Measurements from ENCODE around the gene PTK6.

DNA sequence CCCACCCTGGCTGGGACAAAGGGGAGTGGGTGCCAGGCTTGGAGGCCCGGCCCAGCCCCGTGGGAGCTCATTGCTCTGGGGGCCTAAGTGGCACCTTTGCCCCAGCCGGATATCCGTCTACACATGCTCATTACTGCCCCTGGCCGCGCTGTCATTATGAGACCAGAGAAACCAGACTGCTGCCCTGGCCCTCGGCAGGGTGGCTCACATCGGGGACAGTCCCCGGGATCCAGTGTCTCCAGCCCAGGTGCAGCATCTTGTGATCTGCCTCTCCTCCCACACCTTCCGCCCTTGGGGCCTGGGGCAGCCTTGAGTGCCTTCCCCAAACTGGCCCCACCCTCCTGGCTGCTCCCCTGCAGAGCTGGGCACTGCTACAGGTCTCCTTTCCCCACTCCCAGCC, 5.5 kb upstream of the PTK6 start:
- TF ChIP-seq, protein P1, sequence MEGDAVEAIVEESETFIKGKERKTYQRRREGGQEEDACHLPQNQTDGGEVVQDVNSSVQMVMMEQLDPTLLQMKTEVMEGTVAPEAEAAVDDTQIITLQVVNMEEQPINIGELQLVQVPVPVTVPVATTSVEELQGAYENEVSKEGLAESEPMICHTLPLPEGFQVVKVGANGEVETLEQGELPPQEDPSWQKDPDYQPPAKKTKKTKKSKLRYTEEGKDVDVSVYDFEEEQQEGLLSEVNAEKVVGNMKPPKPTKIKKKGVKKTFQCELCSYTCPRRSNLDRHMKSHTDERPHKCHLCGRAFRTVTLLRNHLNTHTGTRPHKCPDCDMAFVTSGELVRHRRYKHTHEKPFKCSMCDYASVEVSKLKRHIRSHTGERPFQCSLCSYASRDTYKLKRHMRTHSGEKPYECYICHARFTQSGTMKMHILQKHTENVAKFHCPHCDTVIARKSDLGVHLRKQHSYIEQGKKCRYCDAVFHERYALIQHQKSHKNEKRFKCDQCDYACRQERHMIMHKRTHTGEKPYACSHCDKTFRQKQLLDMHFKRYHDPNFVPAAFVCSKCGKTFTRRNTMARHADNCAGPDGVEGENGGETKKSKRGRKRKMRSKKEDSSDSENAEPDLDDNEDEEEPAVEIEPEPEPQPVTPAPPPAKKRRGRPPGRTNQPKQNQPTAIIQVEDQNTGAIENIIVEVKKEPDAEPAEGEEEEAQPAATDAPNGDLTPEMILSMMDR (IDR thresholded peaks at IDR 0.05): no peak
- no peak for TF ChIP-seq EZH2 (IDR thresholded peaks at IDR 0.05; ENCODE audit: borderline replicate concordance, insufficient read depth, low read depth, low read length, poor library complexity, severe bottlenecking)
